H9 (cell line): ENCODE data around the gene MYH16. TPM values are rescaled to one million over a fixed set of nuclear protein-coding genes. Genes with fewer than 3 reads are reported as not detected.
A peak's percentile ranks its signal among the peaks of the same experiment; 100 is the strongest.

Source experiments
- DNase-seq: peaks from one replicate; pipeline ENCODE4 v3.0.0-alpha.2; 2017
- H2AFZ ChIP-seq: one replicate; pipeline ENCODE4 v1.6.1; 2013; ENCODE audit warnings: mild to moderate bottlenecking, low read length, control low read depth, moderate library complexity
- H2AK5ac ChIP-seq: 2 replicates; pipeline ENCODE4 v1.6.1; 2013; ENCODE audit warnings: low read length, control low read depth, mixed read lengths; ENCODE audit not compliant: insufficient read length
- H2BK120ac ChIP-seq: one replicate; pipeline ENCODE4 v1.6.1; 2013; ENCODE audit warnings: low read depth, mild to moderate bottlenecking, low read length, control low read depth, inconsistent platforms; ENCODE audit not compliant: poor library complexity, severe bottlenecking
- H2BK12ac ChIP-seq: 2 replicates; pipeline ENCODE4 v1.6.1; 2013; ENCODE audit warnings: low read length, control low read depth, mixed read lengths, low read depth; ENCODE audit not compliant: insufficient read length
- H2BK15ac ChIP-seq: 2 replicates; pipeline ENCODE4 v1.6.1; 2013; ENCODE audit warnings: low read depth, low read length, control low read depth
- H2BK20ac ChIP-seq: one replicate; pipeline ENCODE4 v1.6.1; 2013; ENCODE audit warnings: low read depth, mild to moderate bottlenecking, low read length, control low read depth, inconsistent platforms; ENCODE audit not compliant: poor library complexity, severe bottlenecking
- H2BK5ac ChIP-seq: 2 replicates; pipeline ENCODE4 v1.6.1; 2013; ENCODE audit warnings: low read length, control low read depth, mixed read lengths; ENCODE audit not compliant: insufficient read length
- H3K14ac ChIP-seq: 2 replicates; pipeline ENCODE4 v1.6.1; 2013; ENCODE audit warnings: low read length, control low read depth; ENCODE audit not compliant: insufficient read depth
- H3K18ac ChIP-seq: 2 replicates; pipeline ENCODE4 v1.6.1; 2013; ENCODE audit warnings: low read depth, mild to moderate bottlenecking, mixed read lengths, low read length, control low read depth; ENCODE audit not compliant: insufficient read length
- H3K23ac ChIP-seq: 2 replicates; pipeline ENCODE4 v1.6.1; 2013; ENCODE audit warnings: low read length, control low read depth, mixed read lengths, low read depth; ENCODE audit not compliant: insufficient read length
- H3K23me2 ChIP-seq: 2 replicates; pipeline ENCODE4 v1.6.1; 2013; ENCODE audit warnings: low read depth, mild to moderate bottlenecking, mixed read lengths, low read length, control low read depth; ENCODE audit not compliant: insufficient read length, poor library complexity, severe bottlenecking
- H3K27ac ChIP-seq: 2 replicates; pipeline ENCODE4 v1.5.1; 2013; ENCODE audit warnings: low read length, control low read depth, mixed read lengths, low read depth; ENCODE audit not compliant: insufficient read length
- H3K27me3 ChIP-seq: 2 replicates; pipeline ENCODE4 v1.6.1; 2013; ENCODE audit warnings: low read length, control low read depth, inconsistent platforms; ENCODE audit not compliant: insufficient read depth
- H3K4ac ChIP-seq: 2 replicates; pipeline ENCODE4 v1.6.1; 2013; ENCODE audit warnings: low read depth, mild to moderate bottlenecking, control low read depth, inconsistent platforms, low read length, moderate library complexity
- H3K4me1 ChIP-seq: 2 replicates; pipeline ENCODE4 v1.6.1; 2013; ENCODE audit warnings: low read length, control low read depth, inconsistent platforms; ENCODE audit not compliant: insufficient read depth
- H3K4me2 ChIP-seq: 2 replicates; pipeline ENCODE4 v1.6.1; 2013; ENCODE audit warnings: low read length, control low read depth, mixed read lengths; ENCODE audit not compliant: insufficient read length, insufficient read depth
- H3K56ac ChIP-seq: 2 replicates; pipeline ENCODE4 v1.6.1; 2013; ENCODE audit warnings: low read depth, mild to moderate bottlenecking, mixed read lengths, low read length, control low read depth; ENCODE audit not compliant: insufficient read length
- H3K79me1 ChIP-seq: 2 replicates; pipeline ENCODE4 v1.6.1; 2013; ENCODE audit warnings: low read depth, mild to moderate bottlenecking, moderate library complexity, low read length, control low read depth, inconsistent platforms; ENCODE audit not compliant: insufficient read depth, poor library complexity, severe bottlenecking
- H3K79me2 ChIP-seq: 2 replicates; pipeline ENCODE4 v1.6.1; 2013; ENCODE audit warnings: low read length, control low read depth, inconsistent platforms; ENCODE audit not compliant: insufficient read depth
- H3K9ac ChIP-seq: 2 replicates; pipeline ENCODE4 v1.6.1; 2013; ENCODE audit warnings: low read length, control low read depth, mixed read lengths; ENCODE audit not compliant: insufficient read length; ENCODE audit errors: extremely low read depth
- H3K9me3 ChIP-seq: one replicate; pipeline ENCODE4 v1.6.1; 2013; ENCODE audit warnings: low read depth, low read length, inconsistent platforms; ENCODE audit not compliant: control insufficient read depth
- H3T11ph ChIP-seq: one replicate; pipeline ENCODE4 v1.6.1; 2013; ENCODE audit warnings: mild to moderate bottlenecking, low read length, control low read depth, inconsistent platforms
- H4K20me1 ChIP-seq: one replicate; pipeline ENCODE4 v1.6.1; 2013; ENCODE audit not compliant: control insufficient read depth, insufficient read length, insufficient read depth
- H4K5ac ChIP-seq: 2 replicates; pipeline ENCODE4 v1.6.1; 2013; ENCODE audit warnings: low read depth, mild to moderate bottlenecking, mixed read lengths, low read length, control low read depth; ENCODE audit not compliant: insufficient read length
- H4K8ac ChIP-seq: replicated peaks from 2 replicates; pipeline ENCODE4 v1.6.1; 2013; ENCODE audit warnings: low read length, control low read depth, mixed read lengths, low read depth; ENCODE audit not compliant: insufficient read length
- H4K91ac ChIP-seq: 2 replicates; pipeline ENCODE4 v1.6.1; 2013; ENCODE audit warnings: low read depth, mild to moderate bottlenecking, moderate library complexity, mixed read lengths, low read length, control low read depth; ENCODE audit not compliant: insufficient read length
- H3K27ac Mint-ChIP-seq, 3 experiments: 2 replicates in 2 of 3; 3 replicates in 1 of 3; pipeline ENCODE4 v1.8.0; 2020 to 2021; ENCODE audit warnings: mixed read lengths in 3 of 3, mild to moderate bottlenecking in 1 of 3, moderate library complexity in 1 of 3
- H3K27me3 Mint-ChIP-seq: 2 replicates; pipeline ENCODE4 v1.8.0; 2021; ENCODE audit warnings: low read depth, mild to moderate bottlenecking, moderate library complexity, mixed read lengths
- H3K36me3 Mint-ChIP-seq, 3 experiments: 2 replicates in 2 of 3; 3 replicates in 1 of 3; pipeline ENCODE4 v1.8.0; 2020 to 2021; ENCODE audit warnings: low read depth in 3 of 3, mixed read lengths in 3 of 3; ENCODE audit not compliant: insufficient read depth in 1 of 3
- H3K4me1 Mint-ChIP-seq, 2 experiments: 2 replicates each; pipeline ENCODE4 v1.8.0; 2020; ENCODE audit warnings: mixed read lengths in 2 of 2
- H3K4me3 Mint-ChIP-seq, 2 experiments: 2 replicates in 1 of 2; 3 replicates in 1 of 2; pipeline ENCODE4 v1.8.0; 2020 to 2021; ENCODE audit warnings: mild to moderate bottlenecking in 2 of 2, mixed read lengths in 2 of 2, moderate library complexity in 1 of 2
- H3K9me3 Mint-ChIP-seq, 2 experiments: 2 replicates in 1 of 2; 3 replicates in 1 of 2; pipeline ENCODE4 v1.8.0; 2020; ENCODE audit warnings: mild to moderate bottlenecking in 2 of 2, mixed read lengths in 2 of 2, moderate library complexity in 1 of 2
- CTCF ChIP-seq: fragments of 200-600 bp; sonication (generic); conservative IDR thresholded peaks from 3 replicates; pipeline ENCODE4 v1.8.0; 2021; ENCODE audit warnings: antibody characterized with exemption, mild to moderate bottlenecking
- WGBS: extraction: QIAGEN DNeasy Blood & Tissue Kit; methylation state at CpG from one replicate; pipeline ENCODE4 v1.1.7; 2013; ENCODE audit warnings: missing lambda C conversion rate, low lambda C conversion rate, mixed read lengths; ENCODE audit not compliant: insufficient read length; ENCODE audit errors: extremely low coverage; 5-methylcytosine and 5-hydroxymethylcytosine counted together
- total RNA-seq: library from RNA; stranded (reverse); gene quantifications from 2 replicates; pipeline ENCODE4 v1.2.1, GENCODE V29; 2021

The MYH16 gene
- total RNA-seq, 1 experiment from 2014 or later = not detected

- Mint-ChIP-seq H3K9me3 (no peaks in the 10 kb centered on the region), H3K4me3 (no peak overlapping the region; a peak in 1 of 5 replicates), H3K27me3 (peaks cover 2% of the 10 kb centered on the region), H3K4me1 (peaks cover 12 to 18% of the 10 kb centered on the region in 2 experiments; a peak in 3 of 4 replicates), H3K36me3 (no peaks in the 10 kb centered on the region), H3K27ac (peak overlapping the region in 2 of 3 experiments; percentile 41 to 56; a peak in 1 of 7 replicates)
- Histone ChIP-seq H3T11ph (no peak overlapping the region), H3K79me2 (no peaks in the 10 kb centered on the region), H2AK5ac (no peak overlapping the region), H2BK5ac (no peak overlapping the region), H4K91ac (no peak overlapping the region), H3K14ac (no peak overlapping the region), H2BK20ac (no peak overlapping the region), H3K4me1 (no peaks in the 10 kb centered on the region), H3K56ac (no peak overlapping the region), H2BK15ac (no peak overlapping the region), H4K20me1 (no peaks in the 10 kb centered on the region), H3K9ac (no peak overlapping the region), H3K27me3 (no peaks in the 10 kb centered on the region), H3K27ac (no peak overlapping the region), H2AFZ (no peak overlapping the region), H3K23me2 (no peaks in the 10 kb centered on the region), H3K18ac (no peak overlapping the region), H4K5ac (no peak overlapping the region), H3K23ac (no peak overlapping the region), H3K9me3 (no peaks in the 10 kb centered on the region), H3K4ac (no peak overlapping the region), H4K8ac (no peak overlapping the region), H3K4me2 (no peak overlapping the region), H2BK12ac (no peak overlapping the region), H2BK120ac (no peak overlapping the region), H3K79me1 (no peaks in the 10 kb centered on the region)
- no peak for DNase-seq
- TF ChIP-seq CTCF = no peak
- WGBS = no CpG with 5 or more reads among the region's 10 CpGs
These were observed 24.1 kb upstream of the MYH16 start for GRCh38 chr7:99248391-99249095.
